Measurements from ENCODE around the gene MROH2A. TPM values are rescaled to one million over a fixed set of nuclear protein-coding genes. Genes with fewer than 3 reads are reported as not detected.

The MROH2A gene
- total RNA-seq, 1 donor from 2014 or later = not detected

GRCh38 chr2:233761040-233761769, 16.9 kb upstream of the MROH2A start:
- DNase-seq (ENCODE audit: low read depth) = no peak

- DNase-seq (ENCODE audit: low read depth) = no peak
Measured at GRCh38 chr2:233764264-233764663, 13.9 kb upstream of the MROH2A start.

- DNase-seq (ENCODE audit: low read depth) = no peak
Measured at GRCh38 chr2:233764761-233765160, 13.4 kb upstream of the MROH2A start.

GRCh38 chr2:233766416-233766815, 11.7 kb upstream of the MROH2A start:
- no peak for DNase-seq (ENCODE audit: low read depth)

- DNase-seq (ENCODE audit: low read depth) = no peak
Measured at GRCh38 chr2:233768076-233768475, 10.1 kb upstream of the MROH2A start.

- DNase-seq (ENCODE audit: low read depth) = no peak
Measured at GRCh38 chr2:233769260-233769659, 8.9 kb upstream of the MROH2A start.

GRCh38 chr2:233772153-233772552, 6.0 kb upstream of the MROH2A start:
- DNase-seq (ENCODE audit: low read depth) = no peak

- no peak for DNase-seq (ENCODE audit: low read depth)
Measured at GRCh38 chr2:233772583-233772982, 5.5 kb upstream of the MROH2A start.

GRCh38 chr2:233773854-233774253, 4.3 kb upstream of the MROH2A start:
- no peak for DNase-seq (ENCODE audit: low read depth)

- no peak for DNase-seq (ENCODE audit: low read depth)
Measured at GRCh38 chr2:233775414-233775813, 2.7 kb upstream of the MROH2A start.

GRCh38 chr2:233779722-233780121, 1.6 kb downstream of the MROH2A start:
- no peak for DNase-seq (ENCODE audit: low read depth)

GRCh38 chr2:233780771-233781170, 2.6 kb downstream of the MROH2A start:
- no peak for DNase-seq (ENCODE audit: low read depth)

GRCh38 chr2:233789554-233789953, 11.4 kb downstream of the MROH2A start:
- DNase-seq (ENCODE audit: low read depth) = no peak

GRCh38 chr2:233791151-233791882, 13.2 kb downstream of the MROH2A start:
- no peak for DNase-seq (ENCODE audit: low read depth)

GRCh38 chr2:233791883-233792329, 13.8 kb downstream of the MROH2A start:
- no peak for DNase-seq (ENCODE audit: low read depth)

- DNase-seq (ENCODE audit: low read depth) = no peak
Measured at GRCh38 chr2:233792720-233793119, 14.6 kb downstream of the MROH2A start.

- no peak for DNase-seq (ENCODE audit: low read depth)
Measured at GRCh38 chr2:233793465-233794127, 15.5 kb downstream of the MROH2A start.

- no peak for DNase-seq (ENCODE audit: low read depth)
Measured at GRCh38 chr2:233794128-233794658, 16.1 kb downstream of the MROH2A start.

GRCh38 chr2:233795735-233796171, 17.6 kb downstream of the MROH2A start:
- DNase-seq (ENCODE audit: low read depth) = no peak

GRCh38 chr2:233796254-233796653, 18.1 kb downstream of the MROH2A start:
- no peak for DNase-seq (ENCODE audit: low read depth)

- DNase-seq (ENCODE audit: low read depth) = no peak
Measured at GRCh38 chr2:233798335-233799086, 20.4 kb downstream of the MROH2A start.
